Stomach (tissue), 4 donors: Measurements from ENCODE around the gene GPC5.

Source experiments
- POLR2AphosphoS5 ChIP-seq, 3 donors: sonication (generic); formaldehyde crosslinking; IDR thresholded peaks; one replicate each; pipeline ENCODE4 v1.6.1; 2016; ENCODE audit warnings: antibody characterized with exemption in 3 of 3
- TF ChIP-seq, protein P1 (sequence below), 7 experiments: fragments of 450-650 bp in 4 of 7; fragments of 200-600 bp in 3 of 7; sonication (generic) in 3 of 7; IDR thresholded peaks; one replicate each; pipeline ENCODE4 v1.5.1; 2016 to 2019; ENCODE audit warnings: antibody characterized with exemption in 7 of 7, control low read depth in 2 of 7, mild to moderate bottlenecking in 1 of 7

DNA sequence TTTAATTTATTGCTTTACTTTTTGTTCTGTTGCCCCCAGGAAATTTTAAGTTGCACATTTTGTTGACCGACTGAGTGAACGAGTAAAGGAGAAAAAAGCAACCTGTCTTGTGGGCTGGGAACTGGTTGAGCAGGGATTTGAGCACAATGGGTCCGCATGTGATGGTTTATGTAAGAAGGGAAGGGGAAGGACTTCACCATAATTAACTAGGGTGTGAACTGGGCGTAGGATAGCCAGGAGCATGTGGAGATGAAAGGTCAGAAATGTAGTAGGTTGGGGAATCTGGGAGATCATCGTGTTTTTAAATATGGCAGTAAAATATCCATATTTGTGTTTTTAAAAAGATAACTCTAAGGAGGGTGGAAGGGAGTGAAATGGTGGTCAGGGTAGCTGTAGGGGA lies 99.9 kb downstream of the GPC5 start:
- no peak for TF ChIP-seq POLR2AphosphoS5 (IDR thresholded peaks at IDR 0.05)
- TF ChIP-seq, protein P1, sequence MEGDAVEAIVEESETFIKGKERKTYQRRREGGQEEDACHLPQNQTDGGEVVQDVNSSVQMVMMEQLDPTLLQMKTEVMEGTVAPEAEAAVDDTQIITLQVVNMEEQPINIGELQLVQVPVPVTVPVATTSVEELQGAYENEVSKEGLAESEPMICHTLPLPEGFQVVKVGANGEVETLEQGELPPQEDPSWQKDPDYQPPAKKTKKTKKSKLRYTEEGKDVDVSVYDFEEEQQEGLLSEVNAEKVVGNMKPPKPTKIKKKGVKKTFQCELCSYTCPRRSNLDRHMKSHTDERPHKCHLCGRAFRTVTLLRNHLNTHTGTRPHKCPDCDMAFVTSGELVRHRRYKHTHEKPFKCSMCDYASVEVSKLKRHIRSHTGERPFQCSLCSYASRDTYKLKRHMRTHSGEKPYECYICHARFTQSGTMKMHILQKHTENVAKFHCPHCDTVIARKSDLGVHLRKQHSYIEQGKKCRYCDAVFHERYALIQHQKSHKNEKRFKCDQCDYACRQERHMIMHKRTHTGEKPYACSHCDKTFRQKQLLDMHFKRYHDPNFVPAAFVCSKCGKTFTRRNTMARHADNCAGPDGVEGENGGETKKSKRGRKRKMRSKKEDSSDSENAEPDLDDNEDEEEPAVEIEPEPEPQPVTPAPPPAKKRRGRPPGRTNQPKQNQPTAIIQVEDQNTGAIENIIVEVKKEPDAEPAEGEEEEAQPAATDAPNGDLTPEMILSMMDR (IDR thresholded peaks at IDR 0.05) = no peak
